H54 (cell line): ENCODE results near the gene TRPT1.
"Not testable (repeated sequence)": the region's sequence is repeated elsewhere in the genome, so short reads cannot be mapped to it uniquely, and the experiment has no call there.

Source experiments
- DNase-seq: peaks from one replicate; pipeline ENCODE4 v3.0.0; 2011; ENCODE audit warnings: low spot score, mixed read lengths; ENCODE audit not compliant: insufficient read length
- FAIRE-seq: peaks from 3 replicates; lab custom pipeline; 2011; peaks lifted over from hg19 to GRCh38; lab: Jason Lieb, UNC
- POLR2A ChIP-seq: IDR thresholded peaks from 2 replicates; pipeline ENCODE4 v1.6.1; 2011; ENCODE audit warnings: low read depth, mild to moderate bottlenecking, low read length

Gene TRPT1

GRCh38 chr11:64252003-64252872, 26.3 kb upstream of the TRPT1 start:
- no peak for FAIRE-seq
- peak; percentile 86 for DNase-seq
- peak; percentile 69 for TF ChIP-seq POLR2A

DNA sequence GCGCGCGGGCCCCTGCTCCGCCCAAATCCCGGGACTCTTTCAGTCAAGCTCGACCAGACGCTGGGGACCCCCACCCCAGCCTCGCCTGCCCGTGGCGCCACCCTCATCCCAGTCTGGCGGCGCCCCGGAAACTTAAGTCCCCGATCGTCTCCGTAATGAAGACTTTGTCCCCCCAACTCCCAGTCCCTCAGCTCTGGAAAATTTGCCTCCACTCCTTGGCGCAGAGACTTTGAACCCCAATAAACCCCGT, 25.7 kb upstream of the TRPT1 start:
- FAIRE-seq: no peak
- no peak for DNase-seq
- no peak for TF ChIP-seq POLR2A

DNA sequence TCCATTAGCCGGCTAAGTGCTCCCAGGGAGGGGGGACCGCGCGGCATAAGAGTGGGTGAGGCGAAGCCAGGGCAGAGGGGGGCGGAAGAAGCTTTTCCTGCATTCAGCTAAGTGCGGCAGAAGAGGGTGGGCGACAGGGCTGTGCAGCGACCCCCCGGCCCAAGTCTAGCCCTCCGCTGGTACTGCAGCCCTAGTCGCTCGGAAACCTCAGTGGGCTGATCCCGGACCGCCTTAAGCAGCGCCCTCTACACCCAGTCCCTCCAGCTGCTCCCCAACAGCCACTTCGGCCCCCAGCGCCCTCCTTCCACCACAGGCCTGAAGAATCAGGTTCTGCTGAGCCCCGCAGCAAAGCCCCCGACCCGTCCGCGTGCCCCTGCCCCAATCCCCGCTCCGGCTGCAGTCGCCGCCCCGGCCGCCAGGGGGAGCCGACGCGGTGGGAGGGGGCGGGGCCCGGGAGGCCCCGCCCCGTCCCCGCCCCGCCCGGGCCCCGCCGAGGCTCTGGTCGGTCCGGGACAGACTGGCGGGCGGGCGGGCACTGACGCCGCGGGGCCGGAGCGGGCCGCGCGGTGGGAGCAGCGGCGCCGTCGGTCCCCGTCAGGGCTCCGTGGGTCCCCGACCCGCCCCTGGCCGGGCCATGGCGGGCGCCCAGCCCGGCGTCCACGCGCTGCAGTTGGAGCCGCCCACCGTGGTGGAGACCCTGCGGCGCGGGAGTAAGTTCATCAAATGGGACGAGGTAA, 25.2 kb upstream of the TRPT1 start, which contains the start of gene PLCB3:
Gene PLCB3, plus strand, starts transcription at position 515 of the 737 bp plus-strand sequence. Its CDS starts 120 bp downstream, at position 635.
- DNase-seq (no peak), FAIRE-seq (no peak)
- peak; percentile 91 for TF ChIP-seq POLR2A

GRCh38 chr11:64250415-64251015, 24.5 kb upstream of the TRPT1 start:
- TF ChIP-seq POLR2A: peak; percentile 9; the same call in 1 of the 2 replicates
- FAIRE-seq: no peak
- no peak for DNase-seq

DNA sequence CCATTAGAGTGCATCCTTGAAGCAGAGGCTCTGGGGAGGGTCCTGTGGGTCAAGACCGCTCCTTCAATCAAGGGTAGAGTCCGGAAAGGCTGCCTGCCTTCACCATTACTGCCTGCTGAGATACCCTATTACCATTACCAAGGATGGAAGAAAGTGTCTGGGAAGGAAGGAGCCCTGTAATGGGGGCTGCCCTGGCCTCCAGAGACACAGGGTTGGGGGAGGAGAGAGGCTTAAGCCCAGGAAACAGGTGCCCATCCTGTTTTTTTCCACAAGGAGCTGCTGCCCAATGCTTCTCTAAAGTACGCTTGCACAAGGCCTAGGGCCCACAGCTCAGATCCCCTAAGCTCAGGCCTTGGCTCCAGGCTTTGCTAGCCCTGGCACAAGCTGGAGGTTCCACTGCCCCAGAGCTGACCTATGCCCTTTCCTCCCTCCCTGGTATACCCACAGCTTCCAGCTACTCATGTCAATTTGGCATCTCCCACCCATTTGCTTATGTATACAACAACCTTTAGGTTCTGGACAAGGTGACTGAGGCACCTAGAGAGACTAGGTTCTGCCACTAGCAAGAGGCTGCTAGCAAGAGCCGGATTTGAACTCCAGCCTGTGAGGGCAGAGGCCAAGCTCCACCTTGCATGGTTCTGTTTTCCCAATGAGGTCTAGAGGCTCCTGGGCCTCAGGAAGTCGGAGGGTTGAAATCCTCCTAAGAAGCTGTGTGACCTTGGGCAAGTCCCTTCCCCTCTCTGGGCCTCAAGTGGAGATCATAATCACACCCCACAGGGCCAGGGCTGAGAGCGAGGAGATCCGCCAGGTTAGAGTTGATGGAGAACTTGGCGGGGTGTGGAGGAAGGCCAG, 23.8 kb upstream of the TRPT1 start:
- no peak for FAIRE-seq

DNA sequence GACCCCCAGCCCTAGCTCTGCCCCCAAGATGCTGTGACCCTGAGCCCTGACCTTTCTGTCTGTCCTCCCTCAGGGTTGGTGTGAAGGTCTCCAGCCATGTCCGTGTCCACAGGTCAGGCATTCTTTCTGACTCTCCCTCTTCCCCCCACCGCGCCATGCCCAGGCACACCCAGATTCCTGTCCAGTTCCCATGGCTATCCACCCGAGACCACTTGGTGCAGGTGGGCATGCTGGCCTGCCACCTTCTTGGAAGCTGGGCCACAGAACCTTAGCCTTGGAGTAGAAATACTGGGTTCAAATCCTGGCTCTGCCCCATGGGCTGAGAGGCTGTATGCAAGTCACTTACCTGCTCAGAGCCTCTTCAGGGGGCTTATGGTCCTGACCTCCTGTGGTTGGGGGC, 23.1 kb upstream of the TRPT1 start:
- DNase-seq (no peak), FAIRE-seq (no peak)
- no peak for TF ChIP-seq POLR2A

More for the DNA sequence above, 23.8 kb upstream of the TRPT1 start:
- no peak for TF ChIP-seq POLR2A
- no peak for DNase-seq

GRCh38 chr11:64248578-64248977, 22.6 kb upstream of the TRPT1 start:
- no peak for TF ChIP-seq POLR2A
- DNase-seq (no peak), FAIRE-seq (no peak)

DNA sequence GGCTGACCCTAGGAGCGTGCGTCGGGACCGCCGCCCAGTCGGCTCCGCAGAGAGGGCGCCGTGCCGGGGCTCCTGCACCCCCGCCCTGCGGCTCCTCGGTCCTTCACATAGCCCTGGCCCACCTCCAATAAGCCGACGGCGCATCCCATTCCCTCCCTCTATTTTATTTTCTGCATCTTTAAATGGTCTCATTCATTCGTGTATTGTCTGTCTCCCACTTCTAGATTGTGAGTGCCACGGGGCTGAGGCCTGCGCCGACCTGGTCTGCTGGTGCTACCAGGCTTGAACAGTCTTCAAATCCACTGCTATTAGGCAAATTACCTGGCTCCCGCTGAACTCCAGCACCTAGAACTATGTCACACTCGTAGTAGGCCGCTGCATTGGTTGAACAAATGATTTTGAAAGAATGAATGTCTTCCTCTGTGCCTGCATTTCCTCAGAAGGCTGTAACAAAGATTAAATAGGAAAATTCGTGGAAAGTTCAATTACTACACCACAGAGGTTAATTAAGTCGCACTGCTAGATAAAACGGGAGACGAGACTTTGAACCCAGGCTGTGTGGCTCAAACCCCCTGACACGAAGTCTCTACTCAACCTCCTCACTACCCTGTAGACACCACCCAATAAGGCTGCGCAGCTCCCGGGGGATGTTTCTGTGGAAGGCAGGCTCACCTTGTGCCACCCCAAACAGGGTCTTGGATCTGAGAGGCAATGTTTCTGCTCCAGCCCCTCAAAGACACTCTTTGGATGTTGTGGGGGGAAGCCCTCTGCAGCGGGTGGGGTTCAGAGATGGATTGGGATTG, 21.9 kb upstream of the TRPT1 start:
- DNase-seq (no peak), FAIRE-seq (no peak)
- no peak for TF ChIP-seq POLR2A

- DNase-seq (no peak), FAIRE-seq (no peak)
- no peak; the same call in 1 of the 2 replicates for TF ChIP-seq POLR2A
These were observed 21.1 kb upstream of the TRPT1 start, which contains the start of gene PPP1R14B for GRCh38 chr11:64246871-64247728. Gene PPP1R14B (minus strand): TSS chr11:64246943. CDS start chr11:64246673, 270 bp downstream.

GRCh38 chr11:64246621-64246870, 20.6 kb upstream of the TRPT1 start:
- DNase-seq, FAIRE-seq: not testable (repeated sequence)

DNA sequence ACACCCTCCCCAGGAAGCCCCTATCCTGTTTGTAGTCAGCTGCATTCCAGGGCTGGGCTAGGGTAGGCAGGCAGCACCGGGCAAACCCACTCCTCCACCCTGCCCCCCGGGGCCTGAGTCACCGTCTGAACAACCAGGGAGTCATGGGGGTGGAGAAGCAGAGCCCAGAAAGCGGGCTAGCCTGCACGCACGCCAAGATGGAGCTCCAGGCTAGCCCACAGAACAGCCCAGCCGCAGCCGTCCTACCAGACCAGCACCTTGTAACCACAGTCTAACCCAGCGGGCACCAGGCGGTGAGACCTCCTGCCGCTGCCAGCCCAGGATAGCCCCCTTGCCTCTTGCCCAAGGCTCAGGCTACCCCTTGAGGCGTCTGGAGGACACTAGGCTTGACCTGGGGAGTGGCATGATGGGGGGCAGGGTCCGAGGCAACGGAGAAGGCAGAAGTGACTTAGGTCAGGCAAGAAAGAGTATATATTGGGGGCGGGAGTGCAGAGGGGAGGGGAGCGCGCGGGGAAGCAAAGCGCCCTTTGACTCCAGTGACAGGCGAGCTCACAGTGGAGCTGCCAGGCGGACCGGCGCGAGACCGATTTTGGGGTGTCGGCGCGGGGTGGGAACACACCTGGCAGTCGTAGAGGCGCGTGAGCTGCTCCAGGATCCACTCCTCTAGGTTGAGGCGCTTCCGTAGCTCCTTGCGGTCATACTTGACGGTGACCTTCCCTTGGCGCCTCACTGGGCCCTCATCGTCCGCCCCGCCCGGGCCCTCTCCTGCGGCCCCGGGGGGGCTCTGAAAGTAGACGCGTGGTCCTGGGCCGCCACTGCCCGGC, 20.0 kb upstream of the TRPT1 start:
- FAIRE-seq: no peak
- DNase-seq: no peak
- peak; percentile 94 for TF ChIP-seq POLR2A

DNA sequence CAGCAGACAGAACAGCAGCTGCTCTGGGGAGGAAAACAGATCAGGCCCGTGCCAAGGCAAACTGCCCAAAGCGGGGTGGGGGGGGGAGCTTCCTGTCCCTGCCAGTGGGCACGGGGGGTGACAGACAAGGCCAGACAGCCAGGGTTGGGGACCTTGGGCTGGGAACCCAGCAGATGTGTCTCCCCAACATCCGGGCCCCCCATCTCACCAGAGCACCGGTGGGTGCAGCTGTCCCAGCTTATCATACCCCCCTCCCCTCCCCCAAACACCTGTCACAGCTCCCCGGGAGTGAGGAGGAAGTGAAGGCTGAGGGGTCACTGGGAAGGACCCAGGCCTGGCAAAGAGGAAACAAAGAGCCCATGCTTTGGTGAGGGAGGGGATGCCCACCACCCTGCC, 19.4 kb upstream of the TRPT1 start:
- FAIRE-seq (no peak), DNase-seq (no peak)
- 0 out of 2 replicates have a peak, but pooled peaks have one; percentile 7 for TF ChIP-seq POLR2A
